Endodermal cell (in vitro differentiated cells): ENCODE measurements around the gene ARHGAP21. TPM values are rescaled to one million over a fixed set of nuclear protein-coding genes. Genes with fewer than 3 reads are reported as not detected.

Source experiments
- DNase-seq: peaks from one replicate; pipeline ENCODE4 v3.0.0-alpha.2; 2017
- H3K27ac ChIP-seq: 2 replicates; pipeline ENCODE4 v1.5.1; 2013; ENCODE audit warnings: mild to moderate bottlenecking, low read depth, low read length, moderate library complexity
- H3K27me3 ChIP-seq: 2 replicates; pipeline ENCODE4 v1.6.1; 2013; ENCODE audit warnings: mild to moderate bottlenecking, low read length, moderate library complexity; ENCODE audit not compliant: insufficient read depth, control insufficient read depth, poor library complexity, severe bottlenecking
- H3K36me3 ChIP-seq: 2 replicates; pipeline ENCODE4 v1.7.0; 2013; ENCODE audit warnings: mild to moderate bottlenecking, low read length, moderate library complexity; ENCODE audit not compliant: control insufficient read depth, insufficient read depth
- H3K4me1 ChIP-seq: one replicate; pipeline ENCODE4 v1.7.0; 2013; ENCODE audit warnings: low read length; ENCODE audit not compliant: control insufficient read depth, insufficient read depth
- H3K4me3 ChIP-seq: 2 replicates; pipeline ENCODE4 v1.5.1; 2013; ENCODE audit warnings: mild to moderate bottlenecking, low read length, moderate library complexity
- H3K9ac ChIP-seq: 2 replicates; pipeline ENCODE4 v1.6.1; 2013; ENCODE audit warnings: mild to moderate bottlenecking, low read length, moderate library complexity; ENCODE audit not compliant: poor library complexity, severe bottlenecking; ENCODE audit errors: extremely low read depth
- H3K9me3 ChIP-seq: 2 replicates; pipeline ENCODE4 v1.6.1; 2013; ENCODE audit warnings: mild to moderate bottlenecking, low read length, moderate library complexity; ENCODE audit not compliant: control insufficient read depth
- H3K27ac Mint-ChIP-seq: 2 replicates; pipeline ENCODE4 v1.8.0; 2020; ENCODE audit warnings: mixed read lengths
- H3K27me3 Mint-ChIP-seq: 2 replicates; pipeline ENCODE4 v1.8.0; 2021; ENCODE audit warnings: mild to moderate bottlenecking, mixed read lengths; ENCODE audit not compliant: insufficient read depth
- H3K36me3 Mint-ChIP-seq: 2 replicates; pipeline ENCODE4 v1.8.0; 2020; ENCODE audit warnings: low read depth, mixed read lengths
- H3K4me1 Mint-ChIP-seq: 2 replicates; pipeline ENCODE4 v1.8.0; 2020; ENCODE audit warnings: mixed read lengths
- H3K4me3 Mint-ChIP-seq: 2 replicates; pipeline ENCODE4 v1.8.0; 2020; ENCODE audit warnings: mild to moderate bottlenecking, moderate library complexity, mixed read lengths
- H3K9me3 Mint-ChIP-seq: 2 replicates; pipeline ENCODE4 v1.8.0; 2020; ENCODE audit warnings: mild to moderate bottlenecking, mixed read lengths
- CTCF ChIP-seq: fragments of 200-600 bp; sonication (generic); conservative IDR thresholded peaks from 2 replicates; pipeline ENCODE4 v1.5.0; 2021; ENCODE audit warnings: antibody characterized with exemption, mild to moderate bottlenecking
- WGBS, 2 experiments: methylation state at CpG; one replicate each; pipeline versions ENCODE4 v1.1.5 to v1.1.7; 2013; ENCODE audit warnings: missing lambda C conversion rate in 2 of 2, mixed read lengths in 1 of 2; ENCODE audit not compliant: insufficient coverage in 1 of 2, insufficient read length in 1 of 2; 5-methylcytosine and 5-hydroxymethylcytosine counted together
- total RNA-seq, 2 donors: library from RNA; stranded (reverse); fragmentation: NEBNext Ultra II Directional in 1 of 2; extraction: Animal tissue kit (Norgen Biotek cat#: 25700) in 1 of 2; gene quantifications; 2 replicates in 1 of 2; 3 replicates in 1 of 2; pipeline ENCODE4 v1.2.1, GENCODE V29; 2021

Gene ARHGAP21
- total RNA-seq, 2 donors from 2014 or later: 51.6 to 69.7 TPM

DNA sequence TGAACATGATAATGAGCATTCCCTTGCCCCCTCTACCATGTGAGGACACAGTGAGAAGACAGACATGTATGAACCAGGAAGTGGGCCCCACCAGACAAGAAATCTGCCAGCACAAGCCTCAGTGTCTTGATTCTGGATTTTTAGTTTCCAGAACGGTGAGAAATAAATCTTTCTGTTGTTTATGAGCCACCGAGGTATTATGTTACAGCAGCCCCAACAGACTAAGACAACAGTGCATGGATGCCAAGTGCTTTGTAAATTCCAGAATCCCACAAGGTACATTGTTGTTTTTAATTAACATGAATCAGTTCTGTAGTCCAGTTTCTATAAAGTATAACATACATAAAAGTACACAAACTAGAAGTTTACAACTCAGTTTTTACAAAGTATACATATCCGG lies 162.2 kb downstream of the ARHGAP21 start:
- Mint-ChIP-seq H3K4me1 (peaks cover 3% of the 10 kb centered on the region), H3K9me3 (no peaks in the 10 kb centered on the region), H3K27me3 (peaks cover 2% of the 10 kb centered on the region), H3K27ac (peak overlapping the region; percentile 48), H3K36me3 (no peaks in the 10 kb centered on the region), H3K4me3 (no peak overlapping the region)
- Histone ChIP-seq H3K9ac (no peak overlapping the region), H3K4me3 (no peak overlapping the region), H3K27ac (no peak overlapping the region), H3K27me3 (no peaks in the 10 kb centered on the region), H3K4me1 (no peaks in the 10 kb centered on the region), H3K9me3 (no peaks in the 10 kb centered on the region), H3K36me3 (no peaks in the 10 kb centered on the region)
- TF ChIP-seq CTCF: no peak
- DNase-seq: no peak
- WGBS, 2 experiments: 88 to 92% methylated on average over 2 to 3 of the region's 3 CpGs

- Histone ChIP-seq H3K27ac (no peak overlapping the region), H3K36me3 (no peaks in the 10 kb centered on the region), H3K9me3 (no peaks in the 10 kb centered on the region), H3K9ac (no peak overlapping the region), H3K4me3 (no peak overlapping the region), H3K27me3 (no peaks in the 10 kb centered on the region), H3K4me1 (peaks cover under 1% of the 10 kb centered on the region)
- Mint-ChIP-seq H3K27me3 (peaks cover 2% of the 10 kb centered on the region), H3K27ac (no peak overlapping the region), H3K9me3 (no peaks in the 10 kb centered on the region), H3K4me3 (no peak overlapping the region), H3K36me3 (no peaks in the 10 kb centered on the region), H3K4me1 (peaks cover 5% of the 10 kb centered on the region)
- peak; percentile 76 for DNase-seq
- TF ChIP-seq CTCF: peak; percentile 86
- WGBS, 2 experiments: 79 to 81% methylated on average over 18 to 23 of the region's 24 CpGs
Measured at GRCh38 chr10:24556750-24557742, 166.6 kb downstream of the ARHGAP21 start.

- peaks cover 2% of the 10 kb centered on the region for H3K27me3 Mint-ChIP-seq
- H3K4me1 ChIP-seq: peaks cover 4% of the 10 kb centered on the region
- H3K36me3 Mint-ChIP-seq: no peaks in the 10 kb centered on the region
- no peak overlapping the region for H3K27ac ChIP-seq
- DNase-seq: no peak
- no peaks in the 10 kb centered on the region for H3K36me3 ChIP-seq
- H3K9me3 ChIP-seq: no peaks in the 10 kb centered on the region
- H3K9me3 Mint-ChIP-seq: no peaks in the 10 kb centered on the region
- no peak overlapping the region for H3K9ac ChIP-seq
- no peak overlapping the region for H3K4me3 Mint-ChIP-seq
- H3K4me1 Mint-ChIP-seq: peaks cover 5% of the 10 kb centered on the region
- WGBS, 2 experiments: 92 to 100% methylated on average over 2 to 4 of the region's 4 CpGs
- no peak overlapping the region for H3K4me3 ChIP-seq
- H3K27me3 ChIP-seq: no peaks in the 10 kb centered on the region
- no peak overlapping the region for H3K27ac Mint-ChIP-seq
- no peak for TF ChIP-seq CTCF
Measured at GRCh38 chr10:24556126-24556749, 167.4 kb downstream of the ARHGAP21 start.
